Measurements from ENCODE around the gene EPHB3.

The EPHB3 gene

GRCh38 chr3:184561061-184561912 is at the start of gene EPHB3:
EPHB3 (plus strand) TSS chr3:184561785; CDS start chr3:184562236, 451 bp downstream.
- peak; percentile 100 for DNase-seq

GRCh38 chr3:184512621-184513020 is 49.0 kb upstream of the EPHB3 start:
- no peak for DNase-seq

- DNase-seq = peak; percentile 30
These were observed 48.1 kb upstream of the EPHB3 start for GRCh38 chr3:184513276-184514170.

- no peak for DNase-seq
These were observed 47.5 kb upstream of the EPHB3 start for GRCh38 chr3:184514171-184514490.

- no peak for DNase-seq
These were observed 37.6 kb upstream of the EPHB3 start for GRCh38 chr3:184523825-184524615.

- DNase-seq = no peak
These were observed 36.6 kb upstream of the EPHB3 start for GRCh38 chr3:184524981-184525336.

GRCh38 chr3:184525337-184526087 is 36.1 kb upstream of the EPHB3 start:
- DNase-seq = peak; percentile 52

GRCh38 chr3:184526088-184526433 is 35.5 kb upstream of the EPHB3 start:
- no peak for DNase-seq

- no peak for DNase-seq
These were observed 29.8 kb upstream of the EPHB3 start for GRCh38 chr3:184531626-184532280.

- DNase-seq = no peak
These were observed 28.4 kb upstream of the EPHB3 start for GRCh38 chr3:184532940-184533732.

GRCh38 chr3:184537885-184538665 is 23.5 kb upstream of the EPHB3 start:
- DNase-seq = no peak

GRCh38 chr3:184538666-184539431 is 22.7 kb upstream of the EPHB3 start:
- no peak for DNase-seq

GRCh38 chr3:184539801-184540435 is 21.7 kb upstream of the EPHB3 start:
- no peak for DNase-seq

- DNase-seq = peak; percentile 62
These were observed 20.6 kb upstream of the EPHB3 start for GRCh38 chr3:184540777-184541681.

GRCh38 chr3:184541886-184542562 is 19.6 kb upstream of the EPHB3 start:
- no peak for DNase-seq

GRCh38 chr3:184542577-184542976 is 19.0 kb upstream of the EPHB3 start:
- no peak for DNase-seq

GRCh38 chr3:184543256-184543655 is 18.3 kb upstream of the EPHB3 start:
- no peak for DNase-seq
